GM18870 (cell line): Measurements from ENCODE around the gene NKAIN4.

ENCODE experiments used
- ATAC-seq: cut with Tn5 transposase; IDR thresholded peaks from one replicate; pipeline ENCODE4 v1.9.1; 2021; ENCODE audit warnings: moderate library complexity; ENCODE audit not compliant: unreplicated experiment

The NKAIN4 gene

GRCh38 chr20:63274381-63275228 is 20.3 kb upstream of the NKAIN4 start:
- ATAC-seq: no peak

GRCh38 chr20:63273635-63274380 is 19.5 kb upstream of the NKAIN4 start:
- ATAC-seq: no peak

- ATAC-seq: no peak
Observed at GRCh38 chr20:63273059-63273579, 18.9 kb upstream of the NKAIN4 start.

- ATAC-seq: no peak
Observed at GRCh38 chr20:63272105-63273058, 18.1 kb upstream of the NKAIN4 start, which contains the start of gene ARFGAP1. TSS of gene ARFGAP1 (plus strand) at chr20:63272813. CDS start at chr20:63275581, 2,768 bp downstream.

- no peak for ATAC-seq
Observed at GRCh38 chr20:63270606-63271325, 16.5 kb upstream of the NKAIN4 start.

GRCh38 chr20:63269724-63270123 is 15.5 kb upstream of the NKAIN4 start:
- ATAC-seq: no peak

- ATAC-seq: no peak
Observed at GRCh38 chr20:63268671-63269439, 14.6 kb upstream of the NKAIN4 start.

GRCh38 chr20:63268256-63268655 is 14.0 kb upstream of the NKAIN4 start:
- no peak for ATAC-seq

GRCh38 chr20:63267691-63268090 is 13.4 kb upstream of the NKAIN4 start:
- ATAC-seq: no peak

- no peak for ATAC-seq
Observed at GRCh38 chr20:63265891-63266515, 11.7 kb upstream of the NKAIN4 start.

GRCh38 chr20:63264519-63264918 is 10.3 kb upstream of the NKAIN4 start:
- no peak for ATAC-seq

GRCh38 chr20:63264000-63264399 is 9.7 kb upstream of the NKAIN4 start:
- no peak for ATAC-seq

- no peak for ATAC-seq
Observed at GRCh38 chr20:63262836-63263235, 8.6 kb upstream of the NKAIN4 start.

- no peak for ATAC-seq
Observed at GRCh38 chr20:63261795-63262528, 7.7 kb upstream of the NKAIN4 start.

GRCh38 chr20:63261060-63261794 is 7.0 kb upstream of the NKAIN4 start:
- ATAC-seq: no peak

GRCh38 chr20:63260521-63260920 is 6.3 kb upstream of the NKAIN4 start:
- no peak for ATAC-seq

GRCh38 chr20:63259734-63260460 is 5.6 kb upstream of the NKAIN4 start:
- ATAC-seq: no peak
